T-helper 2 cell treated with Interferon-gamma antibody and Interleukin-4, amounts not matched to agents 5 μg/mL and 100 μg/mL, for 36 hours (primary cell): ENCODE measurements around the gene ACAA2.

Source experiments
- DNase-seq: peaks from one replicate; pipeline ENCODE4 v3.0.0; 2021; ENCODE audit warnings: low spot score
- H3K27ac Mint-ChIP-seq: one replicate; pipeline ENCODE4 v1.8.0; 2021; ENCODE audit warnings: mild to moderate bottlenecking, mixed read lengths
- H3K27me3 Mint-ChIP-seq: one replicate; pipeline ENCODE4 v1.8.0; 2021; ENCODE audit warnings: low read depth, mixed read lengths
- H3K36me3 Mint-ChIP-seq: one replicate; pipeline ENCODE4 v1.8.0; 2021; ENCODE audit warnings: low read depth, mixed read lengths
- H3K4me1 Mint-ChIP-seq: one replicate; pipeline ENCODE4 v1.8.0; 2021; ENCODE audit warnings: low read depth, mixed read lengths
- H3K4me3 Mint-ChIP-seq: one replicate; pipeline ENCODE4 v1.8.0; 2022; ENCODE audit warnings: mild to moderate bottlenecking, moderate library complexity, mixed read lengths
- H3K9me3 Mint-ChIP-seq: one replicate; pipeline ENCODE4 v1.8.0; 2021; ENCODE audit warnings: mixed read lengths

ACAA2 gene

DNA sequence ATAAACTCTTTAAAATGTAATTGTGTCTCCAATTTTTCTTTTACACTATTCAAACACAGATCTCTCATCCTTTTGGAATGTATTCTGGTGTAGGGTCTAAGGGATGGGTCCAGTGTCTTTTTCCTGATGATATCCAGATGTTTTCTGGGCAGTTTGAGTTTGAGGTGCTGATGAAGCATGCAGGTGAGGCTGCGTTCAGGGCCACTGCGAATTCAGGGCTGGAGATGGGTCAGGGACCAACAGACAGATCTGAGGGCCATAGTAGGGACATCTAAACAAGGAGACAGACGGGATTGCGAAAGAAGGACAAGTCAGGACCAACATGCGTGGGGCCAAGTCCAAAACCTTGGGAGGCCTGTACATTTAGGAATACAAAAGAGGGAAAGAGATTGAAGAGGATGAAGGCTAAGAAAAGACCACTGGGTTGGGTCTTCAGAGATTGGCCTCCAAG lies 70.2 kb downstream of the ACAA2 start:
- no peak overlapping the region for H3K27ac Mint-ChIP-seq
- H3K9me3 Mint-ChIP-seq, result no peaks in the 10 kb centered on the region
- H3K4me1 Mint-ChIP-seq, result no peaks in the 10 kb centered on the region
- H3K27me3 Mint-ChIP-seq, result peaks cover 22% of the 10 kb centered on the region
- no peak overlapping the region for H3K4me3 Mint-ChIP-seq
- DNase-seq, result no peak
- H3K36me3 Mint-ChIP-seq, result no peaks in the 10 kb centered on the region

- Mint-ChIP-seq H3K4me1 (no peaks in the 10 kb centered on the region), H3K4me3 (no peak overlapping the region), H3K27ac (no peak overlapping the region), H3K36me3 (no peaks in the 10 kb centered on the region), H3K9me3 (no peaks in the 10 kb centered on the region), H3K27me3 (peaks cover 22% of the 10 kb centered on the region)
- no peak for DNase-seq
These were observed 70.8 kb downstream of the ACAA2 start for GRCh38 chr18:49742316-49743116.

GRCh38 chr18:49739275-49739674 lies 74.1 kb downstream of the ACAA2 start:
- H3K36me3 Mint-ChIP-seq, result no peaks in the 10 kb centered on the region
- H3K4me3 Mint-ChIP-seq, result no peak overlapping the region
- H3K4me1 Mint-ChIP-seq, result no peaks in the 10 kb centered on the region
- H3K9me3 Mint-ChIP-seq, result no peaks in the 10 kb centered on the region
- peaks cover 20% of the 10 kb centered on the region for H3K27me3 Mint-ChIP-seq
- H3K27ac Mint-ChIP-seq, result no peak overlapping the region
- no peak for DNase-seq

DNA sequence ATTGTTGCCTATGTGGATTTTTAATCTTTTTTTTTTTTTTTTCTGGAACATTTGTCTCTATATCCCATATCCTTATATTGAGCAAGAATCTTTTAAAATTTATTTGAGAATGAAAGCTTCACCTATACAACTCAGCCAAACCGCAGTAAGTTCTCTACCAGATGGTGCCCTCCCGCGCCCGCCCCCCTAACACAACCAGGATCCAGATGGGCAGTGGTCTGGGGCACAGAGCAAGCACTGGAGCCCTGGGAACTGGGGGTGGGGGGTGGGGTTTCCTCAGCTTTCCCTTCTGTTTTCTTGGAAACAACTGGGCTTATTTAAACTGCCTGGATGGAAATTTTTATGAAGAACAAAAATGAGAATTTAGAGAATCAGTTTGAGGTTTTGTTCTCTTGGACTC lies 74.6 kb downstream of the ACAA2 start:
- Mint-ChIP-seq H3K9me3 (no peaks in the 10 kb centered on the region), H3K27me3 (peaks cover 23% of the 10 kb centered on the region), H3K36me3 (no peaks in the 10 kb centered on the region), H3K27ac (no peak overlapping the region), H3K4me1 (no peaks in the 10 kb centered on the region), H3K4me3 (no peak overlapping the region)
- DNase-seq, result no peak

DNA sequence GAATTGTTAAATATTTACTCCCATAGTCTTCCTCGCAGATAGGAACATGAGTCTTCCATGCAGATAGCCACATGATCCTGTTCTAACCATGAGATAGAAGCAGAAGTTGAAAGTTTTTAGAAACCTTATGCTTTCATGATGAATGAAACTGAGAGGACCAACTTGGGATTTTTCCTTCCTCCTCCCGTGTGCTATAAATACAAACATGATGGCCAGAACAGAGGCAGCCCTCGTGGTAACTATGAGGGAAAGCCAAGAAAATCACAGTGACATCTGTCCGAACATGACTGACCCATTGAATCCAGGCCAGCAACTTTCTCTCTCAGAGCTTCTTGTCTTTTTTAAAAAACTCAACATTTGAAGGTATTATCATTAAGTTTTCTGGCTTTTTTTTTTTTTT lies 78.5 kb downstream of the ACAA2 start:
- Mint-ChIP-seq H3K4me3 (no peak overlapping the region), H3K9me3 (no peaks in the 10 kb centered on the region), H3K27ac (no peak overlapping the region), H3K27me3 (peaks cover 29% of the 10 kb centered on the region), H3K36me3 (no peaks in the 10 kb centered on the region), H3K4me1 (no peaks in the 10 kb centered on the region)
- no peak for DNase-seq

DNA sequence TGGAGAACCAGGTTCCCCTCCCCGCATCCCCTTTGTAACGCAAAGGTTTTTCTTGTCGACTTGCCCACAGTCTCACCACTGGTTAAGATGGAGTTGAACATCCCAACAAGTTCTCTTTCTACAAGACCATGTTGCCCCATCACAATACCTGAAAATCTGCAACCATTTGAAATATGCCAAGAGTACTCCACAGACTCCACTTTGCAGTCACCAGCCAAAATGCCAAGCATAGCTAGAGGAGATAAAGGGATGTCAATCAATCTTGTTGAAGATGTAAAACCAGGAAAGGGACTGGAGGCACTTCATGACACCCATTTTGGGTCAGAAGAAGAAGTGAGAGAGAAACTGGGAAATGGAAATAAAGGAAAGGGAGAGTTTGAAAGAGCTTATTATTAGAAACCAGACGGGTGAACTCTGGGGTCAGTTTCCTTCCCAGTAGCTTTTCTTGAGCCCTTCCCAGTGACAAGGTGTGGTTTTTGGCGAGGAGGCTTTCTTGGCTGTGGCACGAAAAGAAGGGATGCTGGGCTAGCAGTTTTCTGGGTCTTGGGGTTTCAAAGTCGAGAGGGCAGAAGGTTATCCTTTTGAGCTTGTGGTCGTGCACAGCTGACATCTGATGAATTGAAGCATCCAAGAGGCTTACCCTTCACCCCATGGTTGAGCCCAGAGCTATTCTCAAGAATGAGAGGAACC lies 79.3 kb downstream of the ACAA2 start:
- Mint-ChIP-seq H3K9me3 (no peaks in the 10 kb centered on the region), H3K27ac (no peak overlapping the region), H3K4me1 (no peaks in the 10 kb centered on the region), H3K36me3 (no peaks in the 10 kb centered on the region), H3K4me3 (no peak overlapping the region), H3K27me3 (peaks cover 26% of the 10 kb centered on the region)
- DNase-seq, result no peak

- Mint-ChIP-seq H3K4me1 (no peaks in the 10 kb centered on the region), H3K27ac (no peak overlapping the region), H3K27me3 (peaks cover 26% of the 10 kb centered on the region), H3K36me3 (no peaks in the 10 kb centered on the region), H3K4me3 (no peak overlapping the region), H3K9me3 (no peaks in the 10 kb centered on the region)
- no peak for DNase-seq
These were observed 80.0 kb downstream of the ACAA2 start for GRCh38 chr18:49733321-49733720.
